HepG2 (cell line): Measurements from ENCODE around the gene HPCAL4. TPM values are rescaled to one million over a fixed set of nuclear protein-coding genes. Genes with fewer than 3 reads are reported as not detected.

ENCODE experiments used
- U2AF2 ChIP-seq: fragments of 200-400 bp; formaldehyde crosslinking; IDR thresholded peaks from 2 replicates; pipeline ENCODE4 v1.6.1; 2017; ENCODE audit warnings: low read depth, mild to moderate bottlenecking, low read length
- ZNF101 ChIP-seq: sonication (generic); formaldehyde crosslinking; IDR thresholded peaks from 2 replicates; pipeline ENCODE4 v1.4.0; 2020; ENCODE audit warnings: mild to moderate bottlenecking, low read depth, missing genetic modification reagents, borderline replicate concordance
- ZNF230 ChIP-seq: sonication (generic); formaldehyde crosslinking; IDR thresholded peaks from 2 replicates; pipeline ENCODE4 v1.4.0; 2020; ENCODE audit warnings: mild to moderate bottlenecking, missing genetic modification reagents
- ZNF557 ChIP-seq: sonication (generic); formaldehyde crosslinking; IDR thresholded peaks from 2 replicates; pipeline ENCODE4 v1.4.0; 2020; ENCODE audit warnings: missing genetic modification reagents
- ZNF883 ChIP-seq: sonication (generic); formaldehyde crosslinking; IDR thresholded peaks from 2 replicates; pipeline ENCODE4 v1.5.1; 2020; ENCODE audit warnings: mild to moderate bottlenecking, missing genetic modification reagents; ENCODE audit errors: not compliant biosample characterization
- polyA plus RNA-seq, 8 experiments: library from polyadenylated mRNA; depleted of rRNA in 3 of 8; stranded (reverse) in 7 of 8; unstranded in 1 of 8; fragments of >200 nt; fragmentation: Illumina TruSeq in 4 of 8; extraction: Trizol in 4 of 8; gene quantifications; 2 replicates each; pipeline versions ENCODE4 v1.2.1 to v1.2.3, GENCODE V29; 2011 to 2016; ENCODE audit warnings: low read depth in 4 of 8, missing spikeins in 1 of 8, mixed read lengths in 1 of 8; ENCODE audit not compliant: insufficient read depth in 1 of 8
- total RNA-seq, 5 experiments: library from RNA; depleted of rRNA; stranded (reverse); fragments of >200 nt; fragmentation: Illumina TruSeq; extraction: Trizol; gene quantifications; 2 replicates each; pipeline ENCODE4 v1.2.3, GENCODE V29; 2016; ENCODE audit warnings: low read depth in 1 of 5
- TF ChIP-seq, protein P1 (sequence below): sonication (generic); formaldehyde crosslinking; IDR thresholded peaks from 2 replicates; pipeline ENCODE4 v1.5.1; 2020; ENCODE audit warnings: mild to moderate bottlenecking, missing genetic modification reagents, moderate library complexity
- TF ChIP-seq, protein P2 (sequence below): sonication (generic); formaldehyde crosslinking; IDR thresholded peaks from 2 replicates; pipeline ENCODE4 v1.9.0; 2021; ENCODE audit warnings: missing genetic modification reagents, borderline replicate concordance

The HPCAL4 gene
- total and polyA plus RNA-seq, 2 of the 13 experiments (the other 11 are each of a cell fraction or from before 2014, with no cell fraction given), result not detected

DNA sequence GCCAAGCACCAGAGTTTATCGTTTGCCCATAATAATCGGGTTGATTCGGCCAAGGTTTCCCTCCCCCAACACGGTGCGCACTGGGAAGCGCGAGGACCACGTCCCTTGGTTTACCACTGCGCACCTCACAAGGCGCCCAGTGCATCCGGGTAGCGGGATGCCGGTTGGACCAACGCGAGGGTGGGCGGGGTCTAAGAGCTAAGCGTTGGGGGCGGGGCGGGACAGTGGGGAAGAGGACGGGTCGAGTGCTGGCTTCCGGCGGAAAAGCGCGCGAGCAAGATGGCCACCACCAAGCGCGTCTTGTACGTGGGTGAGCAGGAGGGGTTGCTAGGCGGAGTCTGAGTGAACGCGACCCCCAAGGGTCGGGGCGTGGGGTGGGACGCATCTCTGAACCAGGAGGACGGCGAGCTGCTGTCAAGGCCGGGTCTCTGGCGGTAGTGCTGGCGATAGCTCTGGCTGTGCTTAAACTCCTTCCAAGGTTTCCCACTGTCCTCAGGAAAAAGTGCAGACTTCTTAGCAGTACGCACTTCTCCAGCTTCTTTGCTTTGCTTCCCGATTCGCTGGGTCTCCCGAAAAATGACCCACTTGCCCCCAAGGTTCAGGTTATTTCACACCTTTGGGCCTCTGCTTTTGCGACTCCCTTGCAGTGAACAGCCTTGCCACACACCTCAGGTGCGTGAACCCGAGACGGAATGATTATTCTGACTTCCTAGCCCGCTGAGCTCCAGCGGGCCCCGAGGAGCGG lies 47.6 kb upstream of the HPCAL4 start, which contains the start of gene PPIE (continued):
- TF ChIP-seq, protein P1, sequence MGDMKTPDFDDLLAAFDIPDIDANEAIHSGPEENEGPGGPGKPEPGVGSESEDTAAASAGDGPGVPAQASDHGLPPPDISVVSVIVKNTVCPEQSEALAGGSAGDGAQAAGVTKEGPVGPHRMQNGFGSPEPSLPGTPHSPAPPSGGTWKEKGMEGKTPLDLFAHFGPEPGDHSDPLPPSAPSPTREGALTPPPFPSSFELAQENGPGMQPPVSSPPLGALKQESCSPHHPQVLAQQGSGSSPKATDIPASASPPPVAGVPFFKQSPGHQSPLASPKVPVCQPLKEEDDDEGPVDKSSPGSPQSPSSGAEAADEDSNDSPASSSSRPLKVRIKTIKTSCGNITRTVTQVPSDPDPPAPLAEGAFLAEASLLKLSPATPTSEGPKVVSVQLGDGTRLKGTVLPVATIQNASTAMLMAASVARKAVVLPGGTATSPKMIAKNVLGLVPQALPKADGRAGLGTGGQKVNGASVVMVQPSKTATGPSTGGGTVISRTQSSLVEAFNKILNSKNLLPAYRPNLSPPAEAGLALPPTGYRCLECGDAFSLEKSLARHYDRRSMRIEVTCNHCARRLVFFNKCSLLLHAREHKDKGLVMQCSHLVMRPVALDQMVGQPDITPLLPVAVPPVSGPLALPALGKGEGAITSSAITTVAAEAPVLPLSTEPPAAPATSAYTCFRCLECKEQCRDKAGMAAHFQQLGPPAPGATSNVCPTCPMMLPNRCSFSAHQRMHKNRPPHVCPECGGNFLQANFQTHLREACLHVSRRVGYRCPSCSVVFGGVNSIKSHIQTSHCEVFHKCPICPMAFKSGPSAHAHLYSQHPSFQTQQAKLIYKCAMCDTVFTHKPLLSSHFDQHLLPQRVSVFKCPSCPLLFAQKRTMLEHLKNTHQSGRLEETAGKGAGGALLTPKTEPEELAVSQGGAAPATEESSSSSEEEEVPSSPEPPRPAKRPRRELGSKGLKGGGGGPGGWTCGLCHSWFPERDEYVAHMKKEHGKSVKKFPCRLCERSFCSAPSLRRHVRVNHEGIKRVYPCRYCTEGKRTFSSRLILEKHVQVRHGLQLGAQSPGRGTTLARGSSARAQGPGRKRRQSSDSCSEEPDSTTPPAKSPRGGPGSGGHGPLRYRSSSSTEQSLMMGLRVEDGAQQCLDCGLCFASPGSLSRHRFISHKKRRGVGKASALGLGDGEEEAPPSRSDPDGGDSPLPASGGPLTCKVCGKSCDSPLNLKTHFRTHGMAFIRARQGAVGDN (CRISPR knock-in tag), result peak; percentile 52; the same call in 1 of the 2 replicates
- TF ChIP-seq ZNF230 (no peak), ZNF883 (CRISPR knock-in tag) (no peak), U2AF2 (no peak), ZNF101 (CRISPR knock-in tag) (no peak), ZNF557 (CRISPR knock-in tag) (no peak)
- TF ChIP-seq, protein P2, sequence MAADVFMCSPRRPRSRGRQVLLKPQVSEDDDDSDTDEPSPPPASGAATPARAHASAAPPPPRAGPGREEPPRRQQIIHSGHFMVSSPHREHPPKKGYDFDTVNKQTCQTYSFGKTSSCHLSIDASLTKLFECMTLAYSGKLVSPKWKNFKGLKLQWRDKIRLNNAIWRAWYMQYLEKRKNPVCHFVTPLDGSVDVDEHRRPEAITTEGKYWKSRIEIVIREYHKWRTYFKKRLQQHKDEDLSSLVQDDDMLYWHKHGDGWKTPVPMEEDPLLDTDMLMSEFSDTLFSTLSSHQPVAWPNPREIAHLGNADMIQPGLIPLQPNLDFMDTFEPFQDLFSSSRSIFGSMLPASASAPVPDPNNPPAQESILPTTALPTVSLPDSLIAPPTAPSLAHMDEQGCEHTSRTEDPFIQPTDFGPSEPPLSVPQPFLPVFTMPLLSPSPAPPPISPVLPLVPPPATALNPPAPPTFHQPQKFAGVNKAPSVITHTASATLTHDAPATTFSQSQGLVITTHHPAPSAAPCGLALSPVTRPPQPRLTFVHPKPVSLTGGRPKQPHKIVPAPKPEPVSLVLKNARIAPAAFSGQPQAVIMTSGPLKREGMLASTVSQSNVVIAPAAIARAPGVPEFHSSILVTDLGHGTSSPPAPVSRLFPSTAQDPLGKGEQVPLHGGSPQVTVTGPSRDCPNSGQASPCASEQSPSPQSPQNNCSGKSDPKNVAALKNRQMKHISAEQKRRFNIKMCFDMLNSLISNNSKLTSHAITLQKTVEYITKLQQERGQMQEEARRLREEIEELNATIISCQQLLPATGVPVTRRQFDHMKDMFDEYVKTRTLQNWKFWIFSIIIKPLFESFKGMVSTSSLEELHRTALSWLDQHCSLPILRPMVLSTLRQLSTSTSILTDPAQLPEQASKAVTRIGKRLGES (CRISPR knock-in tag), result no peak
